Epithelial cell of esophagus (primary cell): ENCODE data around the gene ELMOD1.

ENCODE experiments used
- DNase-seq: peaks from one replicate; pipeline ENCODE4 v3.0.0; 2010; ENCODE audit warnings: low read depth
- H3K4me3 ChIP-seq: 2 replicates; pipeline ENCODE4 v1.5.1; 2011; ENCODE audit warnings: mild to moderate bottlenecking, low read length, control low read depth
- TF ChIP-seq, protein P1 (sequence below): IDR thresholded peaks from 2 replicates; pipeline ENCODE4 v1.5.1; 2011; ENCODE audit warnings: low read depth, mild to moderate bottlenecking, low read length, control low read depth, inconsistent platforms; ENCODE audit not compliant: insufficient read depth; ENCODE audit errors: missing control alignments

The ELMOD1 gene

DNA sequence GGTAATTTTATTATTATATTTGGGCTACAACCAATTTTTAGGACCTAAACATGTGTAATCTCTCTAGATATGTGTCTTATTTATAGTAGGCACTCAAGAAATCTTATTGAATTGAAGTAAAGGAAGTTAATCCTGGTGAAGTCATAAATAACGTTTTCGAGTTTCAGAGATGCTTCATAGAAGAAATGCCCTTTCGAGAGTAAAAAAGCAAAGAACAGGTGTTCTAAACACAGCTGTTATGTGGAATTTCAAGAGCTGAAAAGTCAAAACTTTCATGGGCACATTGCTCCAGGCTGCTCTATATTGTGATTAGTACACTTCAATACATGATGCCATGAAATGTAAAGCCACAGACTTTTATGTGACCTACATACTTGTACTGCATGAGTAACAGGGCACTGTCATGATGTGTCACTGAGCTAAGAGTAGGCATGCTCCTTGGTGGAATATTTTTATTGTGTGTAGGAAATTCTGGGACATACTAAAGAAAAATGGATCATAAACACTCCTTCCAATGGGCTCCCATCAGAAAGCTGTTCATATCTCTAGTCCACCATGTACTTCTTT, 7.2 kb upstream of the ELMOD1 start:
- H3K4me3 ChIP-seq: no peak overlapping the region
- TF ChIP-seq, protein P1, sequence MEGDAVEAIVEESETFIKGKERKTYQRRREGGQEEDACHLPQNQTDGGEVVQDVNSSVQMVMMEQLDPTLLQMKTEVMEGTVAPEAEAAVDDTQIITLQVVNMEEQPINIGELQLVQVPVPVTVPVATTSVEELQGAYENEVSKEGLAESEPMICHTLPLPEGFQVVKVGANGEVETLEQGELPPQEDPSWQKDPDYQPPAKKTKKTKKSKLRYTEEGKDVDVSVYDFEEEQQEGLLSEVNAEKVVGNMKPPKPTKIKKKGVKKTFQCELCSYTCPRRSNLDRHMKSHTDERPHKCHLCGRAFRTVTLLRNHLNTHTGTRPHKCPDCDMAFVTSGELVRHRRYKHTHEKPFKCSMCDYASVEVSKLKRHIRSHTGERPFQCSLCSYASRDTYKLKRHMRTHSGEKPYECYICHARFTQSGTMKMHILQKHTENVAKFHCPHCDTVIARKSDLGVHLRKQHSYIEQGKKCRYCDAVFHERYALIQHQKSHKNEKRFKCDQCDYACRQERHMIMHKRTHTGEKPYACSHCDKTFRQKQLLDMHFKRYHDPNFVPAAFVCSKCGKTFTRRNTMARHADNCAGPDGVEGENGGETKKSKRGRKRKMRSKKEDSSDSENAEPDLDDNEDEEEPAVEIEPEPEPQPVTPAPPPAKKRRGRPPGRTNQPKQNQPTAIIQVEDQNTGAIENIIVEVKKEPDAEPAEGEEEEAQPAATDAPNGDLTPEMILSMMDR: no peak
- DNase-seq: peak; percentile 71

DNA sequence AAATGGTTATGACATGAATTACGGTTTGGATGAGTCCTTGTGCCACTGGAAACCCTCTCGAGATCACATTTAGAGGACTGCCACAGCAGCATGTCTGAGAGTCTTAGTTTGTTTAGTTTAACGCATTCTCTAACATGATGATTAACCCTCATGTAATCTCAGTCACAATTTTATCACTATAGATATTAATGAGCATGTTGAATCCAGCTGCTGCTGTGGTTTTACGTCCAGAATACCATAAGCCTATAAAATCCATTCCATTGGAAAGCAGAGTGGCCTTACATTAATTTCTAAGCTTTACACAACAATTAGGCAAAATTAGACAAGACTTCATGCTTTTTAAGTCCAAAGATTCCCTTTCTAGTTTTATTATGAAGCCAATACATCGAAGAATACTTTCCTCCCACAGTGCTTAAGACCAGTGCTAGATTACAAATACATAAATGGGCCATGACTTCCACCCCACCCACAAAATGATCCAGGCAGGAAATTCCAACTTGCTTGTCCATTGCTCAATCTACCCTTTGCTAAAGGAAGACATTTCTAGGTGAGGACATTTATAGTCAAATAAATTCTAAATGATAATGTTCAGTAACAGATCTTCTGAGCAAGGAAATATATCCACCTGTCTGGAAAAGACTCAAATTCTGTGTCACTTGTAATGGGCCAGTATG, 3.5 kb upstream of the ELMOD1 start:
- DNase-seq: peak; percentile 40
- TF ChIP-seq, protein P1: no peak
- no peak overlapping the region for H3K4me3 ChIP-seq

DNA sequence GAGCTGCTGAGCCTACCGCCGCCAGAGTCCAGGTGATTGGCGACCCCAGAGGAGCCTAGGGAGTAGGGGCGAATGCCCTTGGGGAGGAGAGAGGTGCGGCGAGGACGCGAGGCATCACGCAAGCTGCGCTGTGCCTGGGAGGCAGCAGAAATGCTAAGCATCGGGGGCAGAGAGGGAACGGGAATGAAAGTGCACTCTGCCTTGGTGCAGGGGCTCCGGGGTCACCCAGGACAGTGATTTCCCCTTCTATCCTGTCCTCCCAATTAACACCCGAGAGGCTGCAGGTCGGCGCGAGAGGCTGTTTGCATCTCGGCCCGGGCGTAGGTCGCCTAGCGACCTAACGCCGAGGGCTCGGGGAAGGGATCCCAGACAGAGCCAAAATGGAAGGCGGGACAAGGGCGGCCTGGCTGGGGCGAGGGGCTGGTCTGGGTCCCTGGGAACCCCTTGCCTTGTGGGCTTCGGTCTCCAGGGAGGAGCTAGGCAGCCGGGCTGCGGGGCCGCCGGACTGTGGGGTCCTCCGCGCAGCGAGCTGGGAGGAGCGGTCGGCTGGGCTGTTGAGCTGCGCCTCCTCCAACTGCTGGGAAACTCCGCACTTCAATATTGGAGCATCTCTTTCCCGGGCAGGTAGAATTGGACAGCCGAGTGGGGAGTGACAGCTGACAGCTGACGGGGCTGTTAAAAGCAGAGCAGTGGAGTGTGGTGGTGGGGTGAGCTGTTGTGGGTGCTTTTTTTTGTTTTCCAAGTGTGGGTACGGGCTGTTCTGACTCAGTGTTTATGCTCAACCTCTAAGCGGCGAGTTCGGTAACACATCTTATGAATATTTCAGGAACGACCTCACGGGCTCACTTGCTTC, 657 bp downstream of the ELMOD1 start:
- peak; percentile 17 for DNase-seq
- TF ChIP-seq, protein P1: no peak
- H3K4me3 ChIP-seq: peak overlapping the region; percentile 47

DNA sequence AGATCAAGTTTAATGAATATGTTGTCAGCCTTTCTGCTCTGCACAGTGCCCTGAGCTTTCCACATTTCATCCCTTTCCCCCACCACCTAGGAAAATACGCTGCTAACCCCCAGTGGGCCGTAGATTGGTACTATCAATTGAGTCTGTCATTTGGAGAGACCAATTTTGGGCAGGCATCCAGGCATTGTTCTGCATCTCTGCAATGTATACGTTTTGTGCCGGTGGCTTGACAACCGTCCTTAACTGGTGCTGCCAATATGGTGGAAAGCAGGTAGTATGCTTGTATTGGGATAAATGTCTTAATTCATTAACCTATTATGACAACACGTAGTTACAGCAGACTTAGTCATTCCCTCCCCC, 1.3 kb downstream of the ELMOD1 start:
- no peak overlapping the region for H3K4me3 ChIP-seq
- no peak for DNase-seq
- TF ChIP-seq, protein P1: no peak

DNA sequence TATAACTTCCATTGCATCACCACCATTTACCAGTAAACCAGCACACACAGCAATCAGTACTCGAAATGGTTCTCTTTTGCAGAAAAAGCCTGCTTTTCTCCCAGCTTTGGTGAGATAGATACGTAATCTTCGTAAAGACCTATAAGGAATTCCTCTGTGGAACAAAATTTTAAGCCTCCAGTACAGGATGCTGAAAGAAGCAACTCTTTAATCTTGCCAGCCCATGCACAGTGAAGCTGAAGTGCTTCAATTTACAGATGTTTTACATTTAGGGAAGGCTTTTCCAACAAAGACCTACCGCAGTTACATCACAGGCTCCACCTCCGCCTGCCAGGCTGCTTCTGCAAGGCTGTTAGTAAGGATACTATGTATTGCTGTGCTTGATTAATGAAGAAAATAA, 1.9 kb downstream of the ELMOD1 start:
- no peak overlapping the region for H3K4me3 ChIP-seq
- DNase-seq: no peak
- TF ChIP-seq, protein P1: no peak

DNA sequence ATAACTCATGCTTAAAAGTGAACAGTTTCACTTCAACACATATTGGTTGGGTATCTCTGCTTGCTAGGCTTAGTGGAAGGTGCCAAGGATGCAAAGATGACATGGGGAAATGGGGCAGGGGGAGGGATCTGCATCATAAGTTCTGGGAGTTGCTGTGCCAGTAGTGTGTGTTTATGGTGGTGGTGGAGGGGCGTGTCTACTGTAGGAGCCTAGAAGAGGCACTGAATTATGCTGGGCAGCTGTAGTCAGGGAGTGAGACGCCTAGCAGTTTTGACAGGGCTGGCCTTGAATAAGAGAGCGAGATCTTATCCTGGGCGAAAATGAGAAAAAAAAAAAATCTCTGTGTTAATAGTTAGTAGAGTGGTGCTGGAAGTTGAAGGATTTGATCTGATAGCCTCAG, 3.0 kb downstream of the ELMOD1 start:
- TF ChIP-seq, protein P1: no peak
- DNase-seq: no peak
- no peak overlapping the region for H3K4me3 ChIP-seq

DNA sequence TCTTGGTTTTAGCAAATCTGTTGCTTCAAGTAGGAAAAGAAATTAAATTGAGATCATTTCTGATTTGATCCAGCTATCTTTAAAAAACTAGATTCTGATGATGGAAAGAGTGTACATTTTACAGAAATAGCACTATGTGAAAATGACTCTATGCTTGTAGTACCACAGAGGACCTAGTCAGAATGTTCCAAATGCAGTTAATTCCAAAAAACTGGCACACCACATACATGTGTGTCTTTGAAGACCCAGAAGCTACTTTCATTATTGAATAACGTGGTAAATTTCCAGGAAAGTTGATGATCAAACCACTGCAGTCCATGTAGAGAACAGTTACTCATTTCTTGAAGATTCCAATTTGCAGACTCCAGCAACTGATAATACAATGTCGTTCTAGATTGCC, 3.8 kb downstream of the ELMOD1 start:
- TF ChIP-seq, protein P1: no peak
- H3K4me3 ChIP-seq: no peak overlapping the region

More for the DNA sequence above, 3.8 kb downstream of the ELMOD1 start:
- no peak for DNase-seq
